ENCODE data around the gene PMVK. TPM values are rescaled to one million over a fixed set of nuclear protein-coding genes. Genes with fewer than 3 reads are reported as not detected.

PMVK gene
- total RNA-seq, 1 experiment from 2014 or later, result 32.3 TPM

DNA sequence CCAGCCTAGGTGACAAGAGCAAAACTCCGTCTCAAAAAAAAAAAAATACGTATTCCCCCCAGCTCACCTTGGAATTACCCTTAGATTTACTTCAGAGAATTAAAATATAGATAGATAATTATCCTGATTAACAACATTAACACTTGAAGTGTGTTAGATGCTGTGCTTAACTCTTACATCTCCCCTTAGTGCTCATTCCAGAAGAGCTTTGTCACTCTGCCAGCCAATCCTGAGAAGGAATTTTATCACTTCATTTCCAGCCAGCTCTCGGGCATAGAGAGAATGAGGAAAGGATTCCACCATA is 35.6 kb upstream of the PMVK start:
- intact Hi-C loops (cut with micrococcal nuclease), result loop anchor here (1.0 to 5.0 kb wide), 4 partner anchors 8 to 165 kb away; partner anchors contain the start of genes EFNA4 and SLC50A1
- H3K36me3 ChIP-seq (ENCODE audit: low read depth, low read length), result peaks cover 10% of the 10 kb centered on the region; the same call in 1 of the 2 replicates
- peak overlapping the region; percentile 96 for H3K27ac ChIP-seq (ENCODE audit: low read length)
- DNase-seq, result no peak
- 0 out of 2 replicates have a peak overlapping the region, but pooled peaks have one; percentile 30 for H2AFZ ChIP-seq (ENCODE audit: low read length)
- H3K9me2 ChIP-seq (replicated peaks; ENCODE audit: low read length), result no peaks in the 10 kb centered on the region
- peak overlapping the region; percentile 88 for H3K4me2 ChIP-seq (ENCODE audit: low read length)
- POLR2A ChIA-PET (ENCODE audit: unreplicated experiment), result interaction anchor here (0.7 to 1.3 kb wide), 4 partner anchors 11 to 361 kb away, joined by 3 to 4 read pairs (median 4); partner anchors contain the start of gene PYGO2
- H3K4me1 ChIP-seq (ENCODE audit: insufficient read depth, low read length), result peaks cover 51% of the 10 kb centered on the region
- no peak for TF ChIP-seq EZH2phosphoT487 (IDR thresholded peaks at IDR 0.05; ENCODE audit: borderline replicate concordance, low read length)
- no peak for TF ChIP-seq CTCF (conservative IDR thresholded peaks at IDR 0.05; ENCODE audit: low read depth, low read length)
- TF ChIP-seq EZH2 (IDR thresholded peaks at IDR 0.05; ENCODE audit: low read length, unreplicated experiment), result no peak
- H3K79me2 ChIP-seq (ENCODE audit: low read length), result peaks cover 59% of the 10 kb centered on the region
- H4K20me1 ChIP-seq (ENCODE audit: low read length), result peaks cover 9% of the 10 kb centered on the region; the same call in 1 of the 2 replicates
- CTCF ChIA-PET, result interaction anchor here (0.5 kb wide), 1 partner anchor 80 kb away, joined by 6 read pairs; no protein-coding TSS in a partner anchor
- no peaks in the 10 kb centered on the region for H3K9me3 ChIP-seq (ENCODE audit: low read length)
- peaks cover 9% of the 10 kb centered on the region for H3F3A ChIP-seq (ENCODE audit: low read length, unreplicated experiment)
- no peaks in the 10 kb centered on the region for H3K27me3 ChIP-seq (ENCODE audit: low read length)
- no TSS peak for BruUV-seq (replicated peaks)
- H3K9ac ChIP-seq (ENCODE audit: low read length), result peak overlapping the region; percentile 89
- ATAC-seq, result no peak
- H3K4me3 ChIP-seq (ENCODE audit: low read length), result peak overlapping the region; percentile 80

GRCh38 chr1:154971341-154971998 is 35.0 kb upstream of the PMVK start:
- H2AFZ ChIP-seq (ENCODE audit: low read length), result no peak overlapping the region
- no peaks in the 10 kb centered on the region for H3K9me3 ChIP-seq (ENCODE audit: low read length)
- peaks cover 9% of the 10 kb centered on the region for H3F3A ChIP-seq (ENCODE audit: low read length, unreplicated experiment)
- no peaks in the 10 kb centered on the region for H3K9me2 ChIP-seq (replicated peaks; ENCODE audit: low read length)
- H3K27ac ChIP-seq (ENCODE audit: low read length), result peak overlapping the region; percentile 96
- peaks cover 6% of the 10 kb centered on the region; the same call in 1 of the 2 replicates for H4K20me1 ChIP-seq (ENCODE audit: low read length)
- peak overlapping the region; percentile 35; the same call in 1 of the 2 replicates for H3K4me3 ChIP-seq (ENCODE audit: low read length)
- H3K27me3 ChIP-seq (ENCODE audit: low read length), result no peaks in the 10 kb centered on the region
- peak overlapping the region; percentile 89 for H3K9ac ChIP-seq (ENCODE audit: low read length)
- ChIA-PET POLR2A (ENCODE audit: unreplicated experiment) (interaction anchor here (0.6 to 1.3 kb wide), 5 partner anchors 10 to 46 kb away, joined by 3 to 4 read pairs (median 4); partner anchors contain the start of genes PBXIP1 and PYGO2), CTCF (interaction anchor here (0.6 to 0.9 kb wide), 3 partner anchors 29 to 81 kb away, joined by 3 to 4 read pairs (median 3); no protein-coding TSS in a partner anchor)
- peak; percentile 60 for DNase-seq
- no peak for TF ChIP-seq EZH2 (IDR thresholded peaks at IDR 0.05; ENCODE audit: low read length, unreplicated experiment)
- no peak for TF ChIP-seq CTCF (conservative IDR thresholded peaks at IDR 0.05; ENCODE audit: low read depth, low read length)
- no peak for TF ChIP-seq EZH2phosphoT487 (IDR thresholded peaks at IDR 0.05; ENCODE audit: borderline replicate concordance, low read length)
- ATAC-seq, result no peak
- H3K4me2 ChIP-seq (ENCODE audit: low read length), result peak overlapping the region; percentile 88
- no TSS peak for BruUV-seq (replicated peaks)
- H3K36me3 ChIP-seq (ENCODE audit: low read depth, low read length), result peaks cover 16% of the 10 kb centered on the region; the same call in 1 of the 2 replicates
- H3K4me1 ChIP-seq (ENCODE audit: insufficient read depth, low read length), result peaks cover 44% of the 10 kb centered on the region
- intact Hi-C loops (cut with micrococcal nuclease), result loop anchor here (5.0 kb wide), 2 partner anchors 91 to 166 kb away; partner anchors contain the start of genes EFNA4 and SLC50A1
- H3K79me2 ChIP-seq (ENCODE audit: low read length), result peaks cover 52% of the 10 kb centered on the region
